Smooth muscle cell (in vitro differentiated cells): Measurements from ENCODE around the gene TAF8. TPM values are rescaled to one million over a fixed set of nuclear protein-coding genes. Genes with fewer than 3 reads are reported as not detected.
A peak's percentile ranks its signal among the peaks of the same experiment; 100 is the strongest.
"Not testable (repeated sequence)": the region's sequence is repeated elsewhere in the genome, so short reads cannot be mapped to it uniquely, and the experiment has no call there.

Experiments
- DNase-seq: peaks from one replicate; lab custom pipeline; 2025; ENCODE audit not compliant: unreplicated experiment; lab: John Stamatoyannopoulos, UW
- H2AFZ ChIP-seq: fragments of 200-600 bp; sonication (generic); 2 replicates; pipeline ENCODE4 v1.6.0; 2016; ENCODE audit warnings: antibody characterized with exemption, low read depth, mild to moderate bottlenecking
- H3F3A ChIP-seq: fragments of 200-600 bp; sonication (generic); 2 replicates; pipeline ENCODE4 v1.6.0; 2017; ENCODE audit warnings: antibody characterized with exemption, low read depth
- H3K27ac ChIP-seq: fragments of 200-600 bp; sonication (generic); 2 replicates; pipeline ENCODE4 v1.5.1; 2016; ENCODE audit warnings: low read depth, mild to moderate bottlenecking
- H3K27me3 ChIP-seq: fragments of 200-600 bp; sonication (generic); 2 replicates; pipeline ENCODE4 v1.6.1; 2016; ENCODE audit warnings: low read depth, mild to moderate bottlenecking
- H3K36me3 ChIP-seq: fragments of 200-600 bp; sonication (generic); 2 replicates; pipeline ENCODE4 v1.5.1; 2016; ENCODE audit warnings: low read depth
- H3K4me1 ChIP-seq: fragments of 200-600 bp; sonication (generic); 2 replicates; pipeline ENCODE4 v1.5.1; 2016; ENCODE audit warnings: low read depth
- H3K4me2 ChIP-seq: fragments of 200-600 bp; sonication (generic); 2 replicates; pipeline ENCODE4 v1.6.0; 2016; ENCODE audit warnings: mild to moderate bottlenecking
- H3K4me3 ChIP-seq: fragments of 200-600 bp; sonication (generic); 2 replicates; pipeline ENCODE4 v1.5.1; 2016; ENCODE audit warnings: mild to moderate bottlenecking
- H3K79me2 ChIP-seq: fragments of 200-600 bp; sonication (generic); 2 replicates; pipeline ENCODE4 v1.6.0; 2016; ENCODE audit warnings: low read depth, mild to moderate bottlenecking
- H3K9ac ChIP-seq: fragments of 200-600 bp; sonication (generic); 2 replicates; pipeline ENCODE4 v1.6.0; 2016; ENCODE audit warnings: low read depth
- H3K9me3 ChIP-seq: fragments of 200-600 bp; sonication (generic); replicated peaks from 2 replicates; pipeline ENCODE4 v1.5.1; 2016; ENCODE audit warnings: low read depth
- H4K20me1 ChIP-seq: fragments of 200-600 bp; sonication (generic); 2 replicates; pipeline ENCODE4 v1.6.0; 2016; ENCODE audit warnings: low read depth
- WGBS: methylation state at CpG from one replicate; pipeline ENCODE4 v1.1.7; 2016; ENCODE audit warnings: low lambda C conversion rate; 5-methylcytosine and 5-hydroxymethylcytosine counted together
- polyA plus RNA-seq: library from polyadenylated mRNA; unstranded; fragments of >200 nt; fragmentation: Nextera tagmentation; extraction: Ambion mirVana; gene quantifications from 2 replicates; pipeline ENCODE4 v1.2.1, GENCODE V29; 2016
- total RNA-seq: library from RNA; depleted of rRNA; stranded (reverse); fragments of >200 nt; gene quantifications from 2 replicates; pipeline ENCODE4 v1.2.3, GENCODE V29; 2014
- TF ChIP-seq, protein P1 (sequence below): fragments of 200-600 bp; sonication (generic); IDR thresholded peaks from 2 replicates; pipeline ENCODE4 v1.5.1; 2017; ENCODE audit warnings: borderline replicate concordance, mild to moderate bottlenecking, antibody characterized with exemption; ENCODE audit not compliant: insufficient read depth, poor library complexity, severe bottlenecking

TAF8 gene
- total and polyA plus RNA-seq, 2 experiments from 2014 or later, result 8.1 to 9.8 TPM

DNA sequence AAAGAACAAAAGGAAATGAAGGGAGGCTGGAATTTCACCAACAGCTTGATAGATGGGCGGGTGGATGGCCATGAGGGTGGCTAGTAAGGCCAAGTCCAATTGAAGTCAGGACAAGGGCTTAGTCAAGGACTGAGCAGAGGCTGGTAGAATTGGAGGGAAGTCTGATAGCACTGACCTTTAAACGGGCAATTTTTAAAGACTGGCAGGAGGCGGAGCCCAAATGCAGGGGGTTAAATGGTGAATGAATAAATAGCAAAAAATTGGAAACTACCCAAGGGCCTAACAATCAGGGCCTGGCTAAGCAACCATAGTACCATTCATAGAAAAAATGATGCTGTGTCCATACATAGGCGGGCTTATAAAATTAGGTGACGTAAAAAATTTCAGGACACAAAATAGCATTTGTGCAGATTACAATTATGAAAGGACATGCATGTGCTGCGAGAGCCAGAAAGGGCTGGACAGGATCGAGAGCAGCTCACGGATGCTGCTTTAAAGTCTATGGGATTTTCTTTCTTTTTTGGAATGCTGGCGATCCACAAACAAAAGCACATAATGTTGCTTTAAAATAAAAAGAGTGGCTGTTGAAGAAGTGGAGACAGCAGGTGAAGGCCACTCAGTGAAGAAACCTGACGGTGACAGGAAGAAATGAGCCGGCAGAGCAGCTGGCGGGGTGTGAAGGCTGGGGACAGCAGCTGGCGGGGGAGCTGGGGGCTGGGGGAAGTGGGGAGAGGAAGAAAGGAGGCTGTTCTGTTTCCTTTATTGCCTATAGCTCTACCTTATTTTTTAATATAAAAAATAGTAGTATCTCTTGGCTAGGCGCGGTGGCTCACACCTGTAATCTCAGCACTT is 42.8 kb upstream of the TAF8 start:
- Histone ChIP-seq H3K9ac (no peak overlapping the region), H3K36me3 (no peaks in the 10 kb centered on the region), H3K4me3 (no peak overlapping the region), H3K27me3 (no peaks in the 10 kb centered on the region), H3K4me2 (no peak overlapping the region), H3K27ac (no peak overlapping the region), H3K4me1 (peaks cover 10% of the 10 kb centered on the region), H3K9me3 (no peaks in the 10 kb centered on the region), H4K20me1 (no peaks in the 10 kb centered on the region), H2AFZ (no peak overlapping the region), H3K79me2 (no peaks in the 10 kb centered on the region), H3F3A (no peaks in the 10 kb centered on the region)
- WGBS, result 90% methylated on average over 15 of the region's 15 CpGs
- TF ChIP-seq, protein P1, sequence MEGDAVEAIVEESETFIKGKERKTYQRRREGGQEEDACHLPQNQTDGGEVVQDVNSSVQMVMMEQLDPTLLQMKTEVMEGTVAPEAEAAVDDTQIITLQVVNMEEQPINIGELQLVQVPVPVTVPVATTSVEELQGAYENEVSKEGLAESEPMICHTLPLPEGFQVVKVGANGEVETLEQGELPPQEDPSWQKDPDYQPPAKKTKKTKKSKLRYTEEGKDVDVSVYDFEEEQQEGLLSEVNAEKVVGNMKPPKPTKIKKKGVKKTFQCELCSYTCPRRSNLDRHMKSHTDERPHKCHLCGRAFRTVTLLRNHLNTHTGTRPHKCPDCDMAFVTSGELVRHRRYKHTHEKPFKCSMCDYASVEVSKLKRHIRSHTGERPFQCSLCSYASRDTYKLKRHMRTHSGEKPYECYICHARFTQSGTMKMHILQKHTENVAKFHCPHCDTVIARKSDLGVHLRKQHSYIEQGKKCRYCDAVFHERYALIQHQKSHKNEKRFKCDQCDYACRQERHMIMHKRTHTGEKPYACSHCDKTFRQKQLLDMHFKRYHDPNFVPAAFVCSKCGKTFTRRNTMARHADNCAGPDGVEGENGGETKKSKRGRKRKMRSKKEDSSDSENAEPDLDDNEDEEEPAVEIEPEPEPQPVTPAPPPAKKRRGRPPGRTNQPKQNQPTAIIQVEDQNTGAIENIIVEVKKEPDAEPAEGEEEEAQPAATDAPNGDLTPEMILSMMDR, result no peak
- DNase-seq, result no peak

DNA sequence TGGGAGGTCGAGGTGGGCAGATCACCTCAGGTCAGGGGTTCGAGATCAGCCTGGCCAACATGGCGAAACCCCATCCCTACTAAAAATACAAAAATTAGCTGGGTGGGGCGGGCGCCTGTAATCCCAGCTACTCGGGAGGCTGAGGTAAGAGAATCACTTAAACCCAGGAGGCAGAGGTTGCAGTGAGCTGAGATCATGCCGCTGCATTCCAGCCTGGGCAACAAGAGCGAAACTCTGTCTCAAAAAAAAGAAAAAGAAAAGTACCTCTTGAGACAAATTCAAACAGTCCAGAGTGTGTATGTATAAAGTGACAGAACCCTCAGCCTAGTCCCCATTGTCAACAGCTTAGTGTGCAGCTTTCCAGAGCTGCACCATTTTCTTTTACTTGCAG is 42.2 kb upstream of the TAF8 start:
- not testable (repeated sequence) for H3K27me3 ChIP-seq, H3K4me3 ChIP-seq, H3K27ac ChIP-seq, DNase-seq, H3F3A ChIP-seq, H2AFZ ChIP-seq, H4K20me1 ChIP-seq, H3K36me3 ChIP-seq, H3K79me2 ChIP-seq, H3K9me3 ChIP-seq, H3K4me1 ChIP-seq, H3K4me2 ChIP-seq, H3K9ac ChIP-seq
- WGBS, result 90% methylated on average over 8 of the region's 8 CpGs

DNA sequence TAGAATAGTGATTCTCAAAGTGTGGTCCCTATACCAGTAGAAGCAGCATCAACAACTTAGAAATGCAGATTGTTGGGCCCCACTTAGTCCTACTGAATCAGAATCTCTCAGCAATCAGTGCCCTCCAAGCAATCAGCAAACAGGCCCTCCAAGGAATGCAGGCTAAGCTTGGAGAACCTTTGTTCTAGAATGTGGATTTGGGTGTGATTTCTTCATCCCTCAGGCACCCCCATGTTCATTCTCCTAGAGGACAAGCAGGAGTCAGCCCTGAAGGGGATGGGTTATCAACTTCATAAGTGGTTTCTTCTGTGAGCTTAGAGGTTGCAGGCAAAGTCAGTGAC is 40.5 kb upstream of the TAF8 start:
- H2AFZ ChIP-seq, result no peak overlapping the region
- H4K20me1 ChIP-seq, result no peaks in the 10 kb centered on the region
- H3K9me3 ChIP-seq, result no peaks in the 10 kb centered on the region
- H3K9ac ChIP-seq, result no peak overlapping the region
- no peaks in the 10 kb centered on the region for H3K36me3 ChIP-seq
- no peak overlapping the region for H3K4me3 ChIP-seq
- no peaks in the 10 kb centered on the region for H3K27me3 ChIP-seq
- H3K27ac ChIP-seq, result no peak overlapping the region
- DNase-seq, result no peak
- H3K4me2 ChIP-seq, result no peak overlapping the region
- no peaks in the 10 kb centered on the region for H3F3A ChIP-seq
- TF ChIP-seq, protein P1, result no peak
- H3K79me2 ChIP-seq, result no peaks in the 10 kb centered on the region
- peaks cover 10% of the 10 kb centered on the region for H3K4me1 ChIP-seq

DNA sequence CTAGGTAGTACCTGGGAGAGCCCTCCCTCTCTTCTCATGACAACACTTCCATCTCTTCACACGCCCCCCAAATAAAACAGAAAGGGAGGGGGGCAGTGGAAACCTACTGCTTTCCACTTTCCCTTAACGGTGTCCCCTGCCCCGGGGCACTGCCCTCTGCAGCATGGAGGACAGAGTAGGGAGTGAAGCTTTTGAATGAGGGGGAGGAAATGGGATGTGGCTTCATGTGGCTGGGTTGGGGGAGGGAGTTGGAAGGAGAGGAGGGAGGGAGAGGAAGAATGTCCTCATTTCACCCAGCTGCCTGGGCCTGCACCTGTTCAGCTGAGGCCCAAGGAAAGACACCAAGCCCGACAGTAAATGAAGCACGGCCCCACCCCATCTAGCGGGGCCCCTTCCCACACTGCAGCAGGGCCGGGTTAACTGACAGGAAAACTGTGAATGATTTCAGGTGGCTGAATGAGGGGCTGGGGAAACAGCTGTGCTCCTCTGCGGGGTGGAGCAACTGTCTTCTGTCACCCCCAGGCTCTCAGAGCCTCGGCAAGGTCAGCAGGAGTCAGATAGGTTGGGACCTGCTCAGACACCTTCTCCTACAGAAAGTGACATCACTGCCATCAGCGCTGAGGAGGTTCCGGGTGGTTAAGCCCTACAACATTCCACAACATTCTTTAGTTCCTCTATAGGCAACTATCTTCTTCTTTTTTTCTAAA is 40.0 kb upstream of the TAF8 start:
- H4K20me1 ChIP-seq, result no peaks in the 10 kb centered on the region
- TF ChIP-seq, protein P1, result no peak
- 53% methylated on average over 11 of the region's 11 CpGs for WGBS
- H3K27me3 ChIP-seq, result no peaks in the 10 kb centered on the region
- H3K36me3 ChIP-seq, result no peaks in the 10 kb centered on the region
- no peak for DNase-seq
- no peaks in the 10 kb centered on the region for H3K79me2 ChIP-seq
- no peaks in the 10 kb centered on the region for H3K9me3 ChIP-seq
- H2AFZ ChIP-seq, result no peak overlapping the region
- H3K4me2 ChIP-seq, result peak overlapping the region; percentile 18
- H3K9ac ChIP-seq, result no peak overlapping the region
- H3K27ac ChIP-seq, result no peak overlapping the region
- no peaks in the 10 kb centered on the region for H3F3A ChIP-seq
- no peak overlapping the region for H3K4me3 ChIP-seq
- peaks cover 10% of the 10 kb centered on the region for H3K4me1 ChIP-seq
